Progenitor cell of endocrine pancreas (in vitro differentiated cells): Measurements from ENCODE around the gene ZSWIM2. TPM values are rescaled to one million over a fixed set of nuclear protein-coding genes. Genes with fewer than 3 reads are reported as not detected.

Experiments used
- DNase-seq: peaks from one replicate; pipeline ENCODE4 v3.0.0; 2021; ENCODE audit warnings: low spot score; ENCODE audit not compliant: unreplicated experiment
- H3K27ac Mint-ChIP-seq: 2 replicates; pipeline ENCODE4 v1.8.0; 2021; ENCODE audit warnings: mild to moderate bottlenecking, moderate library complexity, mixed read lengths
- H3K27me3 Mint-ChIP-seq: 2 replicates; pipeline ENCODE4 v1.8.0; 2021; ENCODE audit warnings: mixed read lengths
- H3K36me3 Mint-ChIP-seq: 2 replicates; pipeline ENCODE4 v1.8.0; 2022; ENCODE audit warnings: mixed read lengths; ENCODE audit not compliant: insufficient read depth
- H3K4me1 Mint-ChIP-seq: 2 replicates; pipeline ENCODE4 v1.8.0; 2021; ENCODE audit warnings: low read depth, mixed read lengths
- H3K4me3 Mint-ChIP-seq: 2 replicates; pipeline ENCODE4 v1.8.0; 2021; ENCODE audit warnings: low read depth, mild to moderate bottlenecking, moderate library complexity, mixed read lengths
- H3K9me3 Mint-ChIP-seq: 2 replicates; pipeline ENCODE4 v1.8.0; 2021; ENCODE audit warnings: low read depth, mixed read lengths
- total RNA-seq: library from RNA; stranded (reverse); gene quantifications from 2 replicates; pipeline ENCODE4 v1.2.1, GENCODE V29; 2021
- TF ChIP-seq, protein P1 (sequence below): fragments of 200-600 bp; sonication (generic); IDR thresholded peaks from one replicate; pipeline ENCODE4 v1.5.0; 2021; ENCODE audit warnings: antibody characterized with exemption, mild to moderate bottlenecking; ENCODE audit not compliant: unreplicated experiment

The ZSWIM2 gene
- total RNA-seq, 1 donor from 2014 or later, result not detected

DNA sequence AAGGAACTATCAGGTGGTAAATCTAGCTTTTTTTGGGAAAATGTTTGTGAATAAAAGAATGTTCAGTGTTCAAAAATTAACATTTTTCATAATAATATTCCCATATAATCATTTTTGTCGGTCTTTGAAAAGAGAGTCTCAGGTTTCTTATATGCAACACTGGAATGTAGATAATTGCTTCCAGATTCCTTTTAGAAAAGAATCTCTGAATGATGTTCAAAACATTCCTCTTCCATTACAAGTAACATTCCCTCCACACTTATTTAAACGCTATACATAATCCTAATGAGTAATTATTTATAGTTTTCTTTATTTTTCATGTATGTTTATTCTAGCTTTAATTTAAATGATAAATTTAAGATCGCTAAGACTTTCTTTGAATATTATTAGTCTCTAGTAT is 7.0 kb downstream of the ZSWIM2 start:
- peaks cover 4% of the 10 kb centered on the region for H3K4me1 Mint-ChIP-seq
- DNase-seq, result no peak
- H3K4me3 Mint-ChIP-seq, result no peak overlapping the region
- H3K27ac Mint-ChIP-seq, result no peak overlapping the region
- TF ChIP-seq, protein P1, sequence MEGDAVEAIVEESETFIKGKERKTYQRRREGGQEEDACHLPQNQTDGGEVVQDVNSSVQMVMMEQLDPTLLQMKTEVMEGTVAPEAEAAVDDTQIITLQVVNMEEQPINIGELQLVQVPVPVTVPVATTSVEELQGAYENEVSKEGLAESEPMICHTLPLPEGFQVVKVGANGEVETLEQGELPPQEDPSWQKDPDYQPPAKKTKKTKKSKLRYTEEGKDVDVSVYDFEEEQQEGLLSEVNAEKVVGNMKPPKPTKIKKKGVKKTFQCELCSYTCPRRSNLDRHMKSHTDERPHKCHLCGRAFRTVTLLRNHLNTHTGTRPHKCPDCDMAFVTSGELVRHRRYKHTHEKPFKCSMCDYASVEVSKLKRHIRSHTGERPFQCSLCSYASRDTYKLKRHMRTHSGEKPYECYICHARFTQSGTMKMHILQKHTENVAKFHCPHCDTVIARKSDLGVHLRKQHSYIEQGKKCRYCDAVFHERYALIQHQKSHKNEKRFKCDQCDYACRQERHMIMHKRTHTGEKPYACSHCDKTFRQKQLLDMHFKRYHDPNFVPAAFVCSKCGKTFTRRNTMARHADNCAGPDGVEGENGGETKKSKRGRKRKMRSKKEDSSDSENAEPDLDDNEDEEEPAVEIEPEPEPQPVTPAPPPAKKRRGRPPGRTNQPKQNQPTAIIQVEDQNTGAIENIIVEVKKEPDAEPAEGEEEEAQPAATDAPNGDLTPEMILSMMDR, result no peak
- no peaks in the 10 kb centered on the region for H3K27me3 Mint-ChIP-seq
- H3K36me3 Mint-ChIP-seq, result no peaks in the 10 kb centered on the region
- no peaks in the 10 kb centered on the region for H3K9me3 Mint-ChIP-seq

- no peaks in the 10 kb centered on the region for H3K4me1 Mint-ChIP-seq
- H3K9me3 Mint-ChIP-seq, result peaks cover 10% of the 10 kb centered on the region
- no peak for DNase-seq
- H3K27ac Mint-ChIP-seq, result no peak overlapping the region
- H3K36me3 Mint-ChIP-seq, result no peaks in the 10 kb centered on the region
- no peaks in the 10 kb centered on the region for H3K27me3 Mint-ChIP-seq
- no peak overlapping the region for H3K4me3 Mint-ChIP-seq
- TF ChIP-seq, protein P1, result no peak
These were observed 13.3 kb downstream of the ZSWIM2 start for GRCh38 chr2:186835628-186836027.

DNA sequence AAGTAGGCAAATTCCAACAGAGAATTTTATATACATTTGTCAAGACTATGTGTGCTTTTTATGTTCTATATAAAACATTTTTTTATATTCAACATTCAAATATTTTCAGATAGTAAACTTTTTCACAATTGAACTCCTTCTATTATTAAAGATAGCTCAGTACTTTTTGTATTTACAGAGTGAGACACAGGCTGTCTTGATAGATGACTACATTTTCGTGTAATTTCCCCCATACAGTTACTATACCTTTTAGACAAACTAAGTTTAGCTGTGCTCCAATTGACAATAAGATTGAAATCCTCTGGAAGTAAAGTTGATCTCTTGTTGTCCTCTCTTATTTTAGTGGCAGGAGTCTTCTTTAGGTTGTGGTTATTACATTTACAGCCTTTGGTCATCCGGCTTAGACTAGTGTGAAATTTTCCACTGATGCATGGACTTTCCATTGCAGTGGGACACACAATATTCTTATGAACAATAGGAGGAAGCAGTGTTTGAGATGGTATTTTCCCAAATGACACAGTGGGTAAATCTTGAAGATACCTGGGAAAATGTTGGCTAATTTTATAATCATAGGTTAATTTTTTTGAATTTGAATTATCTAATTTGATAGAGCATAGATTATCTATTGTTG is 21.0 kb downstream of the ZSWIM2 start:
- TF ChIP-seq, protein P1, result no peak
- Mint-ChIP-seq H3K27me3 (no peaks in the 10 kb centered on the region), H3K4me1 (peaks cover 4% of the 10 kb centered on the region), H3K27ac (no peak overlapping the region), H3K4me3 (no peak overlapping the region), H3K9me3 (no peaks in the 10 kb centered on the region), H3K36me3 (no peaks in the 10 kb centered on the region)
- DNase-seq, result no peak

DNA sequence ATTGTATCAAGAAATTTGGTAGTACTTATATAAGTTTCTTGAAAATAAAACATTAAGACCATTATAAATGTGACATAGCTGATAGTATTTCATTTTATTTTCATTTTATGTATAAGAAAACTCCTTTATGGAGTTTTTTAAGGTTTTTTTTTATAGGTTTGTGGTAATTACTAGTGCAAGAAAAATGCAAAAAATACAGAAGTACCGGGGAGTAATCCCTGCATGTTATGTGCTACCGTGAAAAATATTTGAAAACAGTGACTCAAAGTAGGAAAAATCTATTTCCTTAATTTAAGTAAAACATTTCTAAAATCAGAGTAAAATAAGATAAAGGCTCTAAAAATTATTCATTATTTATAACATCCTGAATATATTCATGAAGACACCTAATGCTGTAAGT is 21.6 kb downstream of the ZSWIM2 start:
- H3K36me3 Mint-ChIP-seq, result no peaks in the 10 kb centered on the region
- H3K27me3 Mint-ChIP-seq, result no peaks in the 10 kb centered on the region
- DNase-seq, result no peak
- H3K9me3 Mint-ChIP-seq, result no peaks in the 10 kb centered on the region
- H3K4me3 Mint-ChIP-seq, result no peak overlapping the region
- no peak overlapping the region for H3K27ac Mint-ChIP-seq
- TF ChIP-seq, protein P1, result no peak
- H3K4me1 Mint-ChIP-seq, result peaks cover 4% of the 10 kb centered on the region

- no peaks in the 10 kb centered on the region for H3K36me3 Mint-ChIP-seq
- H3K9me3 Mint-ChIP-seq, result no peaks in the 10 kb centered on the region
- no peak overlapping the region for H3K4me3 Mint-ChIP-seq
- H3K4me1 Mint-ChIP-seq, result peaks cover 16% of the 10 kb centered on the region
- H3K27me3 Mint-ChIP-seq, result no peaks in the 10 kb centered on the region
- no peak for DNase-seq
- H3K27ac Mint-ChIP-seq, result no peak overlapping the region
- TF ChIP-seq, protein P1, result no peak
These were observed 26.6 kb downstream of the ZSWIM2 start for GRCh38 chr2:186822323-186822722.
